T follicular helper cell (primary cell): ENCODE data around the gene GPR173.
A peak's percentile ranks its signal among the peaks of the same experiment; 100 is the strongest.

ENCODE experiments used
- DNase-seq: peaks from one replicate; pipeline ENCODE4 v3.0.0-alpha.2; 2020; ENCODE audit warnings: low read depth

GPR173 gene

GRCh38 chrX:53089224-53089842 is 40.7 kb downstream of the GPR173 start:
- DNase-seq, result no peak

- no peak for DNase-seq
Measured at GRCh38 chrX:53089925-53090324, 41.3 kb downstream of the GPR173 start.

GRCh38 chrX:53091354-53091753 is 42.8 kb downstream of the GPR173 start:
- no peak for DNase-seq

- peak; percentile 68 for DNase-seq
Measured at GRCh38 chrX:53093177-53093655, 44.6 kb downstream of the GPR173 start.

GRCh38 chrX:53093748-53094581 is 45.4 kb downstream of the GPR173 start, which contains the start of gene KANTR:
Gene KANTR, plus strand, starts transcription at chrX:53094142. Its CDS starts 30,131 bp downstream, at chrX:53124273.
- DNase-seq, result peak; percentile 71

GRCh38 chrX:53094582-53094905 is 46.0 kb downstream of the GPR173 start:
- DNase-seq, result no peak

- DNase-seq, result no peak
Measured at GRCh38 chrX:53095796-53096195, 47.2 kb downstream of the GPR173 start.

GRCh38 chrX:53114864-53115549 is 66.4 kb downstream of the GPR173 start:
- no peak for DNase-seq

- no peak for DNase-seq
Measured at GRCh38 chrX:53115550-53115874, 66.9 kb downstream of the GPR173 start.

GRCh38 chrX:53116101-53116500 is 67.5 kb downstream of the GPR173 start:
- no peak for DNase-seq

- no peak for DNase-seq
Measured at GRCh38 chrX:53122013-53122412, 73.4 kb downstream of the GPR173 start.

GRCh38 chrX:53125506-53125905 is 76.9 kb downstream of the GPR173 start:
- no peak for DNase-seq

- DNase-seq, result no peak
Measured at GRCh38 chrX:53126377-53126776, 77.8 kb downstream of the GPR173 start.

GRCh38 chrX:53128097-53128749 is 79.6 kb downstream of the GPR173 start:
- no peak for DNase-seq
